GM23338 (cell line): ENCODE data around the gene SLC2A4RG. TPM values are rescaled to one million over a fixed set of nuclear protein-coding genes. Genes with fewer than 3 reads are reported as not detected.

Experiments used
- ATAC-seq: fragments of 200-7000 bp; cut with Tn5 transposase; 3 replicates; pipeline ENCODE4 v1.9.1; 2020
- DNase-seq: peaks from one replicate; pipeline ENCODE4 v3.0.0-alpha.2; 2015; ENCODE audit warnings: low spot score
- H2AFZ ChIP-seq: fragments of 200-600 bp; sonication (generic); 2 replicates; pipeline ENCODE4 v1.8.0; 2016; ENCODE audit warnings: antibody characterized with exemption, mild to moderate bottlenecking, moderate library complexity
- H3F3A ChIP-seq: fragments of 200-600 bp; sonication (generic); replicated peaks from 2 replicates; pipeline ENCODE4 v1.8.0; 2017; ENCODE audit warnings: antibody characterized with exemption, mixed run types, low read depth
- H3K27ac ChIP-seq: fragments of 200-600 bp; sonication (generic); 2 replicates; pipeline ENCODE4 v1.6.1; 2016; ENCODE audit warnings: low read depth
- H3K27me3 ChIP-seq: fragments of 200-600 bp; sonication (generic); 2 replicates; pipeline ENCODE4 v1.8.0; 2016; ENCODE audit warnings: mild to moderate bottlenecking, mixed run types, moderate library complexity; ENCODE audit not compliant: insufficient read depth
- H3K36me3 ChIP-seq: fragments of 200-600 bp; sonication (generic); 2 replicates; pipeline ENCODE4 v1.8.0; 2016; ENCODE audit warnings: mild to moderate bottlenecking; ENCODE audit not compliant: insufficient read depth
- H3K4me1 ChIP-seq: fragments of 200-600 bp; sonication (generic); 2 replicates; pipeline ENCODE4 v1.8.0; 2016; ENCODE audit warnings: mild to moderate bottlenecking, moderate library complexity; ENCODE audit not compliant: insufficient read depth
- H3K4me2 ChIP-seq: fragments of 200-600 bp; sonication (generic); 2 replicates; pipeline ENCODE4 v1.7.1; 2017; ENCODE audit warnings: mixed run types
- H3K4me3 ChIP-seq: fragments of 200-600 bp; sonication (generic); 2 replicates; pipeline ENCODE4 v1.6.1; 2016; ENCODE audit warnings: mixed run types
- H3K79me2 ChIP-seq: fragments of 200-600 bp; sonication (generic); replicated peaks from 2 replicates; pipeline ENCODE4 v1.8.0; 2017; ENCODE audit warnings: mild to moderate bottlenecking; ENCODE audit not compliant: insufficient read depth
- H3K9me2 ChIP-seq: fragments of 200-600 bp; sonication (generic); 2 replicates; pipeline ENCODE4 v1.8.0; 2017; ENCODE audit not compliant: insufficient read depth
- H4K20me1 ChIP-seq: fragments of 200-600 bp; sonication (generic); replicated peaks from 2 replicates; pipeline ENCODE4 v1.8.0; 2017; ENCODE audit warnings: mild to moderate bottlenecking; ENCODE audit not compliant: insufficient read depth
- H3K27ac Mint-ChIP-seq: 2 replicates; pipeline ENCODE4 v1.8.0; 2020; ENCODE audit warnings: inconsistent platforms, mild to moderate bottlenecking, moderate library complexity, mixed read lengths
- H3K27me3 Mint-ChIP-seq: 3 replicates; pipeline ENCODE4 v1.8.0; 2022; ENCODE audit warnings: low read depth, mild to moderate bottlenecking, moderate library complexity, mixed read lengths, inconsistent platforms; ENCODE audit not compliant: insufficient read depth, poor library complexity
- H3K36me3 Mint-ChIP-seq: 3 replicates; pipeline ENCODE4 v1.8.0; 2021; ENCODE audit warnings: low read depth, mild to moderate bottlenecking, inconsistent platforms, moderate library complexity, mixed read lengths
- H3K4me1 Mint-ChIP-seq: 3 replicates; pipeline ENCODE4 v1.8.0; 2020; ENCODE audit warnings: mild to moderate bottlenecking, inconsistent platforms, mixed read lengths
- H3K4me3 Mint-ChIP-seq: 3 replicates; pipeline ENCODE4 v1.8.0; 2021; ENCODE audit warnings: moderate library complexity, mild to moderate bottlenecking, inconsistent platforms, mixed read lengths
- H3K9me3 Mint-ChIP-seq: 3 replicates; pipeline ENCODE4 v1.8.0; 2020; ENCODE audit warnings: moderate library complexity, mild to moderate bottlenecking, inconsistent platforms, mixed read lengths
- CREB1 ChIP-seq: fragments of 250-450 bp; sonication (Bioruptor Pico); IDR thresholded peaks from 2 replicates; pipeline ENCODE4 v1.5.0; 2020; ENCODE audit warnings: low read depth, mild to moderate bottlenecking, moderate library complexity
- ETS1 ChIP-seq: IDR thresholded peaks from 2 replicates; pipeline ENCODE4 v1.6.1; 2016; ENCODE audit warnings: antibody characterized with exemption
- EZH2 ChIP-seq: fragments of 200-600 bp; sonication (generic); IDR thresholded peaks from one replicate; pipeline ENCODE4 v1.8.0; 2017; ENCODE audit warnings: antibody characterized with exemption, mild to moderate bottlenecking, low read depth; ENCODE audit not compliant: unreplicated experiment
- NANOG ChIP-seq: IDR thresholded peaks from 2 replicates; pipeline ENCODE4 v1.6.1; 2016; ENCODE audit warnings: antibody characterized with exemption, borderline replicate concordance
- POLR2AphosphoS5 ChIP-seq: IDR thresholded peaks from 2 replicates; pipeline ENCODE4 v1.6.1; 2016; ENCODE audit warnings: antibody characterized with exemption, low read depth
- REST ChIP-seq: IDR thresholded peaks from one replicate; pipeline ENCODE4 v1.6.1; 2018; ENCODE audit warnings: antibody characterized with exemption; ENCODE audit not compliant: unreplicated experiment
- ZNF331 ChIP-seq: fragments of 250-450 bp; sonication (Bioruptor Pico); IDR thresholded peaks from 2 replicates; pipeline ENCODE4 v1.5.0; 2020; ENCODE audit warnings: low read depth, mild to moderate bottlenecking, moderate library complexity
- ZNF462 ChIP-seq: fragments of 250-450 bp; sonication (Bioruptor Pico); IDR thresholded peaks from 2 replicates; pipeline ENCODE4 v1.5.0; 2020; ENCODE audit warnings: mild to moderate bottlenecking, moderate library complexity
- polyA plus RNA-seq: library from polyadenylated mRNA; unstranded; fragments of >200 nt; fragmentation: Nextera tagmentation; extraction: Ambion mirVana; gene quantifications from 2 replicates; pipeline ENCODE4 v1.2.1, GENCODE V29; 2016
- total RNA-seq: library from RNA; depleted of rRNA; stranded (reverse); fragments of >200 nt; shearing (Covaris generic); gene quantifications from 2 replicates; pipeline ENCODE4 v1.2.3, GENCODE V29; 2014
- TF ChIP-seq, protein P1 (sequence below), 2 experiments: fragments of 200-600 bp in 1 of 2; sonication (generic) in 1 of 2; conservative IDR thresholded peaks; 2 replicates each; pipeline versions ENCODE4 v1.5.1 to v1.6.1; 2016 to 2017; ENCODE audit warnings: antibody characterized with exemption in 2 of 2, low read depth in 2 of 2, mild to moderate bottlenecking in 2 of 2, moderate library complexity in 1 of 2

Gene SLC2A4RG
- total and polyA plus RNA-seq, 2 experiments from 2014 or later, result 22.8 to 42.0 TPM

DNA sequence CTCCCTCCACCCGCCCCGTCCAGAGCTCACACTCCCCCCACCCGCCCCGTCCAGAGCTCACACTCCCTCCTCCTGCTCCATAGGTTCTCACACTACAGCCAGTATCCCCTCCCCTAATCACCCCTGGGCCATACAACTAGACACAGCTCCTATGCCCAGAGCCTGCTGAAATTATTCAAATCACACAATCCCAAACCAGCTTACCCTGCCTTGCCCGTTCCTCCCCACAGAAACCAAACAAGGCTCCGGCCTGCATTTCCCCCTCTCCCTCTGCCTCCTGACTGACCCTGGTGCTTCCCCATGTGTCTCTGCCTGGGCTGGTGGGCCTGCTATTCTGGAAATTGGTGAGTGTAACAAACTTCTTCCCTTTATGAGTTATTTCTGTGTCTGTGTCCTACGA is 18.6 kb downstream of the SLC2A4RG start:
- no peak for TF ChIP-seq ETS1
- TF ChIP-seq, protein P1, sequence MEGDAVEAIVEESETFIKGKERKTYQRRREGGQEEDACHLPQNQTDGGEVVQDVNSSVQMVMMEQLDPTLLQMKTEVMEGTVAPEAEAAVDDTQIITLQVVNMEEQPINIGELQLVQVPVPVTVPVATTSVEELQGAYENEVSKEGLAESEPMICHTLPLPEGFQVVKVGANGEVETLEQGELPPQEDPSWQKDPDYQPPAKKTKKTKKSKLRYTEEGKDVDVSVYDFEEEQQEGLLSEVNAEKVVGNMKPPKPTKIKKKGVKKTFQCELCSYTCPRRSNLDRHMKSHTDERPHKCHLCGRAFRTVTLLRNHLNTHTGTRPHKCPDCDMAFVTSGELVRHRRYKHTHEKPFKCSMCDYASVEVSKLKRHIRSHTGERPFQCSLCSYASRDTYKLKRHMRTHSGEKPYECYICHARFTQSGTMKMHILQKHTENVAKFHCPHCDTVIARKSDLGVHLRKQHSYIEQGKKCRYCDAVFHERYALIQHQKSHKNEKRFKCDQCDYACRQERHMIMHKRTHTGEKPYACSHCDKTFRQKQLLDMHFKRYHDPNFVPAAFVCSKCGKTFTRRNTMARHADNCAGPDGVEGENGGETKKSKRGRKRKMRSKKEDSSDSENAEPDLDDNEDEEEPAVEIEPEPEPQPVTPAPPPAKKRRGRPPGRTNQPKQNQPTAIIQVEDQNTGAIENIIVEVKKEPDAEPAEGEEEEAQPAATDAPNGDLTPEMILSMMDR (conservative IDR thresholded peaks at IDR 0.05; ENCODE audit: low read depth in 2 of 2), result no peak
- Mint-ChIP-seq H3K27me3 (no peaks in the 10 kb centered on the region), H3K4me3 (no peak overlapping the region), H3K4me1 (peaks cover 3% of the 10 kb centered on the region), H3K9me3 (no peaks in the 10 kb centered on the region; the same call in 1 of the 3 replicates), H3K36me3 (peaks cover 11% of the 10 kb centered on the region), H3K27ac (no peak overlapping the region)
- no peak overlapping the region for H3K4me2 ChIP-seq
- no peak overlapping the region for H3K4me3 ChIP-seq
- ATAC-seq (no peak), DNase-seq (no peak)
- no peaks in the 10 kb centered on the region for H3K79me2 ChIP-seq
- H2AFZ ChIP-seq, result no peak overlapping the region
- H3K27me3 ChIP-seq, result no peaks in the 10 kb centered on the region
- no peaks in the 10 kb centered on the region for H3K9me2 ChIP-seq
- H3K27ac ChIP-seq, result no peak overlapping the region
- H3K4me1 ChIP-seq, result 0 out of 2 replicates have a peak, but pooled peaks cover 1% of the 10 kb centered on the region
- peaks cover 2% of the 10 kb centered on the region; the same call in 1 of the 2 replicates for H3F3A ChIP-seq
- H4K20me1 ChIP-seq, result no peaks in the 10 kb centered on the region
- H3K36me3 ChIP-seq, result no peaks in the 10 kb centered on the region

- no peak for ATAC-seq
- no peaks in the 10 kb centered on the region for H3K27me3 Mint-ChIP-seq
- H3K27ac Mint-ChIP-seq, result no peak overlapping the region
- Histone ChIP-seq H3K27me3 (no peaks in the 10 kb centered on the region), H3K27ac (no peak overlapping the region), H3K4me2 (no peak overlapping the region), H3F3A (peaks cover 2% of the 10 kb centered on the region; the same call in 1 of the 2 replicates), H2AFZ (no peak overlapping the region), H3K4me1 (no peaks in the 10 kb centered on the region), H4K20me1 (no peaks in the 10 kb centered on the region; the same call in 1 of the 2 replicates), H3K36me3 (no peaks in the 10 kb centered on the region), H3K9me2 (no peaks in the 10 kb centered on the region), H3K79me2 (no peaks in the 10 kb centered on the region), H3K4me3 (no peak overlapping the region)
- no peak for DNase-seq
- H3K4me1 Mint-ChIP-seq, result no peaks in the 10 kb centered on the region; the same call in 2 of the 3 replicates
- no peak overlapping the region for H3K4me3 Mint-ChIP-seq
- no peaks in the 10 kb centered on the region; the same call in 1 of the 3 replicates for H3K9me3 Mint-ChIP-seq
- peaks cover 12% of the 10 kb centered on the region for H3K36me3 Mint-ChIP-seq
- TF ChIP-seq CREB1 (CRISPR knock-in tag) (no peak), ZNF462 (no peak), EZH2 (no peak), REST (no peak), NANOG (no peak), ZNF331 (CRISPR knock-in tag) (no peak), POLR2AphosphoS5 (no peak)
Observed at GRCh38 chr20:63759377-63759901, 19.9 kb downstream of the SLC2A4RG start.
